ENCODE results near the gene SACM1L. TPM values are rescaled to one million over a fixed set of nuclear protein-coding genes. Genes with fewer than 3 reads are reported as not detected.

SACM1L gene
- total RNA-seq, 2 experiments from 2014 or later = 44.9 to 51.0 TPM

DNA sequence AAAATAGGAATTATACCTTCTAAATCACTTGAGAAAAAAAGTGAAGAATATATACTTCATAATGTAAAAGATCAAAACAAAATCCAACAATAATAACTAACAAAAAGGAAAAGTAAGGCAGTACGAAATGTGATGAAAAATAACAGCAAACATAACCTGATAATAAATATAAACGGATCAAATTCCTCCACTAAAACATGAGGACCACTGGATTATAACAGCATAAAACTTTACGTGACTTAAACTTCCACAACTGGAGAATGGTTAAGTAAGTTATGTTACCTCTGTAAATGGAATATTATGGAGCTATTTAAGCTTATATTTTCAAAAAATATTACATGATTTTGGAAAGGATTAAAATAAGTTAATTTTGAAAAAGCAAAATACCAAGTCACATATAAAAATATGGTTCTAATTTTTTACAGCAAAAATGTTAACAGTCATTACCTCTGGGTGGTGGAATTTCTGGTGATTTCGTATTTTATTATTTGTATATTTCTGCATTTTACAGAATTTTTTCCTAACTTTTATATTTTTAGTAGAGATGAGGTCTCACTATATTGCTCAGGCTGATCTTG, 100.1 kb downstream of the SACM1L start:
- H3K9me3 Mint-ChIP-seq = peaks cover 21% of the 10 kb centered on the region
- CTCF ChIA-PET = interaction anchor here (0.6 to 0.7 kb wide), 2 partner anchors 61 to 129 kb away, joined by 3 to 5 read pairs; no protein-coding TSS in a partner anchor
- H3K36me3 Mint-ChIP-seq (ENCODE audit: low read depth) = no peaks in the 10 kb centered on the region
- H3K4me1 Mint-ChIP-seq (ENCODE audit: low read depth) = no peaks in the 10 kb centered on the region
- DNase-seq = no peak
- H3K4me3 Mint-ChIP-seq = no peak overlapping the region
- H3K27me3 Mint-ChIP-seq (ENCODE audit: low read depth) = peaks cover 11% of the 10 kb centered on the region
- no peak overlapping the region for H3K27ac Mint-ChIP-seq
- intact Hi-C loops (cut with micrococcal nuclease) = no loop called here

- H3K27ac Mint-ChIP-seq = no peak overlapping the region
- no peak overlapping the region for H3K4me3 Mint-ChIP-seq
- H3K4me1 Mint-ChIP-seq (ENCODE audit: low read depth) = peaks cover 2% of the 10 kb centered on the region
- DNase-seq = no peak
- intact Hi-C loops (cut with micrococcal nuclease) = no loop called here
- H3K36me3 Mint-ChIP-seq (ENCODE audit: low read depth) = no peaks in the 10 kb centered on the region
- peaks cover 24% of the 10 kb centered on the region for H3K27me3 Mint-ChIP-seq (ENCODE audit: low read depth)
- CTCF ChIA-PET = no interaction called here
- H3K9me3 Mint-ChIP-seq = peaks cover 13% of the 10 kb centered on the region
Observed at GRCh38 chr3:45790596-45790995, 101.4 kb downstream of the SACM1L start.

- no peak overlapping the region for H3K4me3 Mint-ChIP-seq
- CTCF ChIA-PET = no interaction called here
- peaks cover 13% of the 10 kb centered on the region for H3K9me3 Mint-ChIP-seq
- intact Hi-C loops (cut with micrococcal nuclease) = no loop called here
- H3K36me3 Mint-ChIP-seq (ENCODE audit: low read depth) = no peaks in the 10 kb centered on the region
- H3K4me1 Mint-ChIP-seq (ENCODE audit: low read depth) = peaks cover 7% of the 10 kb centered on the region
- no peak for DNase-seq
- peaks cover 32% of the 10 kb centered on the region for H3K27me3 Mint-ChIP-seq (ENCODE audit: low read depth)
- no peak overlapping the region for H3K27ac Mint-ChIP-seq
Observed at GRCh38 chr3:45792036-45792435, 102.8 kb downstream of the SACM1L start.

- CTCF ChIA-PET = no interaction called here
- Mint-ChIP-seq H3K36me3 (ENCODE audit: low read depth) (no peaks in the 10 kb centered on the region), H3K4me3 (no peak overlapping the region), H3K27me3 (ENCODE audit: low read depth) (peaks cover 34% of the 10 kb centered on the region), H3K27ac (no peak overlapping the region), H3K4me1 (ENCODE audit: low read depth) (peaks cover 7% of the 10 kb centered on the region), H3K9me3 (peaks cover 13% of the 10 kb centered on the region)
- intact Hi-C loops (cut with micrococcal nuclease) = no loop called here
- no peak for DNase-seq
Observed at GRCh38 chr3:45792516-45793172, 103.4 kb downstream of the SACM1L start.

DNA sequence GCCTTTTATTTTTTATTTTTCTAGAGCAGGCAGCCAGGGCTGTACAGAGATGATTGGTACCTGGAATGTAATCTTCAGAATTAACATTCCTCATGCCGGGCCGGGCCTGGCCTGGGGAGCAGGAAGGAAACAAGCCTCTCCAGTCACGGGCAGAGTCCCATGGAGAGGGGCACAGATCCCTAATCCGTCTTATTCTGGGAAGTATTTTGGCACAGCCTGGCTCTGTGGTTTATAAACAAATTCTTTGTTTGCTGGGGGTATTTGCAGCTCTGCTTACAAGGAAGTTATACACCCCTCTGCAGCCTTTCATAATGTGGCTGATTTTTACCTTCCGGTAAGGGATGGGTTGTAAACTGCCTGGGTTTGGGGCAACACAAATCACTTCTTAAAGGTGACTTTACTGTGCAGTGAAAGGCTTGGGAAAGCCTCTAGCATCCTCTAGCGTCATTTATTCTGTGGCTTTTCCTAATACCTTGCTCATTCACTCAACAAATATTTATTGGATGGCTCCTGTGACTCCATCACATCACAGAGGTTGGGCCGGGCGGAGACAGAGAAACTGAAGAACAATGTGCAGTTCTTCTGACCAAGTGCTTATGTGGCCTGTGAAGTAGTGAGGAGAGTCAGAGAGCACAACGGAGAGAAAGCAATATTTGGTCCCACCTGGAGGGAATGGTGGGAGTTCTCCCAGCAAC, 104.4 kb downstream of the SACM1L start:
- Mint-ChIP-seq H3K4me3 (no peak overlapping the region), H3K36me3 (ENCODE audit: low read depth) (no peaks in the 10 kb centered on the region), H3K9me3 (peaks cover 13% of the 10 kb centered on the region), H3K4me1 (ENCODE audit: low read depth) (peaks cover 7% of the 10 kb centered on the region), H3K27me3 (ENCODE audit: low read depth) (peaks cover 39% of the 10 kb centered on the region), H3K27ac (no peak overlapping the region)
- CTCF ChIA-PET = no interaction called here
- DNase-seq = no peak
- intact Hi-C loops (cut with micrococcal nuclease) = no loop called here

DNA sequence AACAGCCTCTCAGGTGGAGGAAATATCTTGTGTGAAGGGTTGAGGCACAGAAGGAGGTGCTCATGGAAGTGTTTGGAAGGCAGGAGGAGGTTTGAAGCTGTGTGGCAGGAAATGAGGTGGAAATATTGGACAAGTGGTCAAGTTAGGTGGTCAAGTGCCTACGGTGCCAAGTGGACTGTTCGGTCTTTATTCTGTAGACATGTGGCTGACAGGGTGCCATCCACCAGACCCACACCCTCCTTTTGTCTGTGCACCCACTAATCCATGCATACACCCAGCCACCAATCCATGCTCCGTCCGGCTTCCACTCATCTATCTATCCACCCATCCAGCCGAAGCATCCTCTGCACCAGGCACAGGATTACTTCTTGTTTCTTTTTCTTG, 105.0 kb downstream of the SACM1L start:
- Mint-ChIP-seq H3K4me1 (ENCODE audit: low read depth) (peaks cover 7% of the 10 kb centered on the region), H3K27ac (no peak overlapping the region), H3K4me3 (no peak overlapping the region), H3K27me3 (ENCODE audit: low read depth) (peaks cover 44% of the 10 kb centered on the region), H3K9me3 (peaks cover 11% of the 10 kb centered on the region), H3K36me3 (ENCODE audit: low read depth) (no peaks in the 10 kb centered on the region)
- intact Hi-C loops (cut with micrococcal nuclease) = no loop called here
- DNase-seq = no peak
- CTCF ChIA-PET = no interaction called here

DNA sequence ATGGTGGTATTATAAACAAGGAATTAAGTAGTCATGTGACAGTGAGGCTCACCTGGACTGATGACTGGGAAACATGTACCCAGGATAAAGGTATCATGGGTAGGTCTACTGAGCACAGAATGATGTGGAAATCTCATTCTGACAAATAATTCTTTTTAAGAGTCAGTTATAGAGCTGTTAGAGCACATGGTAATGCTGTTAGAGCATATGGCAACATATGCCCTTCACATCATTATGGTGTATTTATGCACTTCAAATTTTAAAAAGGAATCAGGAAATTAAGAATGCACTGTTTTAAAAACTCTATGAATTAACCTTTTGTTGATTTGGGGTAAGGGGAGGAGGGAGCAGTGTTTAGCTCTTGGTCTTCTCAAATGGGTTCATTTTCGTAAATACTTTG, 105.5 kb downstream of the SACM1L start:
- intact Hi-C loops (cut with micrococcal nuclease) = no loop called here
- H3K4me1 Mint-ChIP-seq (ENCODE audit: low read depth) = peaks cover 7% of the 10 kb centered on the region
- peaks cover 11% of the 10 kb centered on the region for H3K9me3 Mint-ChIP-seq
- DNase-seq = no peak
- H3K36me3 Mint-ChIP-seq (ENCODE audit: low read depth) = no peaks in the 10 kb centered on the region
- no peak overlapping the region for H3K4me3 Mint-ChIP-seq
- H3K27ac Mint-ChIP-seq = no peak overlapping the region
- CTCF ChIA-PET = no interaction called here
- H3K27me3 Mint-ChIP-seq (ENCODE audit: low read depth) = peaks cover 44% of the 10 kb centered on the region

Other genes starting within 250 kb of the SACM1L start
- 10 to 100 TPM; 14.8 to 16.3 TPM for gene LIMD1, start 94.6 kb upstream of the SACM1L start, total RNA-seq
- not detected for gene SLC6A20, start 107.1 kb downstream of the SACM1L start, total RNA-seq
- gene LZTFL1, start 152.7 kb downstream of the SACM1L start, total RNA-seq = 1 to 10 TPM; 3.6 to 4.1 TPM
- gene CCR9, start 197.1 kb downstream of the SACM1L start, total RNA-seq = not detected